ENCODE data around the gene GPS1. TPM values are rescaled to one million over a fixed set of nuclear protein-coding genes. Genes with fewer than 3 reads are reported as not detected.
A peak's percentile ranks its signal among the peaks of the same experiment; 100 is the strongest.

Gene GPS1
- 264 and 272 TPM in 2 replicates for polyA plus RNA-seq (2012; rRNA removed)
- polyA plus RNA-seq (2012; cell fraction: cytosol; rRNA removed) = 79.9 and 147 TPM in 2 replicates
- 584 and 643 TPM in 2 replicates for polyA plus RNA-seq (2012; cell fraction: nucleus; rRNA removed)

DNA sequence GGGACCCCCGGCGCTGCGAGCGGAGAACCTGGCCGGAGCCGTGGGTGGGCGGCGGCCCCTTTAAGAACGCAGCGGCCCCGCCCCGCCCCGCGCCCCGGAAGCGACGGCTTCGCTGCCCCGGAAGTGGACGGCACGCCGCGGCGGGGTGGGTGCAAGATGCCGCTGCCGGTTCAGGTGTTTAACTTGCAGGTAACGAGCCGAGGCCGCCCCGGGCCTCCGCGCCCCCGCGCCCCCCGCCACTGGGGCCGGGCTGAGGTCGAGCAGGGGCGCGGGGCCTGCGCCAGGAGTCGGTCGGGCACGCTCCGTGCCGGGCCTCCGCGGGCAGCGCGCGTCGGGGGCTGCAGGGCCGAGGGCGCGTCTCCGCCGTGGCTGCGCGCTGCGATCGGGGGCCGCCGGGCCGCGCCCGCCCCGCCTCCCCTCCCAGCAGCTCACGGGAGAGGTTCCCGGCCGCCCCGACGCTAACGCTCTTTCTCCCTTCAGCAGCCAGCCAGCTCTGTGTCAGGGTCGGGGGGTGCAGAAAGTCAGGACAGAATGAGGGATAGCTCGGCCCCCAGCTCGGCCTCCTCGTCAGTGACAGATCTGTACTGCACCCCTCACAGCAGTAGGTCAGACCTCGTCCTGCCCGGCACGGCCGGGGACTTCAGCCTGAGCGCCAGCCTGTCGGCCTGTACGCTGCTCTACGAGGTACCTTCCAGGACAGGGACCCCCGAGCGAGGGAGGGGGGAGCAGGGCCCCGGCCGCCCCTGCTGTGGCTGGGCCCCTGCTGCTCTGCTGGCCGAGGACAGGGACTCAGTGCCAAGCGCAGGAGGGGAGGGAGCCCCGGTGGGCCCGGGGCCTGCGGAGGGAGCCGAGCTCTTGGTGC lies at the start of gene GPS1, which contains the start of gene RFNG:
GPS1 (plus strand) TSS at position 123 of the 862 bp plus-strand sequence; CDS start at position 157, 34 bp downstream.
RFNG (minus strand) TSS at position 36 of the 862 bp plus-strand sequence. CDS start 45 bp downstream, outside the sequence.
- peak; percentile 91 for TF ChIP-seq GABPA (IDR thresholded peaks at IDR 0.05; ENCODE audit: low read depth)
- peak; percentile 80 for TF ChIP-seq MXI1 (IDR thresholded peaks at IDR 0.05; ENCODE audit: low read depth, low read length)
- TF ChIP-seq, protein P1, sequence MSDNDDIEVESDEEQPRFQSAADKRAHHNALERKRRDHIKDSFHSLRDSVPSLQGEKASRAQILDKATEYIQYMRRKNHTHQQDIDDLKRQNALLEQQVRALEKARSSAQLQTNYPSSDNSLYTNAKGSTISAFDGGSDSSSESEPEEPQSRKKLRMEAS (IDR thresholded peaks at IDR 0.05; ENCODE audit: low read depth) = peak; percentile 87
- peak; percentile 69; the same call in 1 of the 2 replicates for TF ChIP-seq SIN3A (IDR thresholded peaks at IDR 0.05; ENCODE audit: borderline replicate concordance, low read depth, low read length)
- TF ChIP-seq EP300 (IDR thresholded peaks at IDR 0.05; ENCODE audit: borderline replicate concordance in 1 of 2, low read depth in 1 of 2, low read length in 1 of 2) = no peak; a peak in 1 of 4 replicates
- TF ChIP-seq FOSL2 (IDR thresholded peaks at IDR 0.05; ENCODE audit: borderline replicate concordance, low read depth) = no peak
- peak; percentile 60 for TF ChIP-seq CHD2 (IDR thresholded peaks at IDR 0.05; ENCODE audit: low read length, partially characterized antibody)
- TF ChIP-seq RFX5 (IDR thresholded peaks at IDR 0.05; ENCODE audit: low read length) = no peak
- no peak for TF ChIP-seq JUND (IDR thresholded peaks at IDR 0.05)
- peak; percentile 61 for TF ChIP-seq TAF1 (IDR thresholded peaks at IDR 0.05; ENCODE audit: borderline replicate concordance, low read depth, low read length)
- TF ChIP-seq POLR2AphosphoS5 (IDR thresholded peaks at IDR 0.05; ENCODE audit: low read depth, low read length) = peak; percentile 59
- no peak for TF ChIP-seq SMC3 (IDR thresholded peaks at IDR 0.05; ENCODE audit: low read depth, low read length)
- peak within 1 kb of the TSS; percentile 32; the same call in 1 of the 2 replicates for H2AFZ ChIP-seq (ENCODE audit: low read depth)
- POLR2A ChIA-PET = interaction anchor here (0.6 to 1.0 kb wide), 4 partner anchors 8 to 21 kb away, joined by 3 to 4 read pairs (median 3); partner anchors contain the start of genes DCXR and DUS1L
- CTCF ChIA-PET = interaction anchor here (0.8 to 5.1 kb wide), 9 partner anchors 12 to 182 kb away, joined by 3 to 45 read pairs (median 3); partner anchors contain the start of genes DCXR and FASN
- no peaks in the 10 kb centered on the region for H3K9me3 ChIP-seq
- H3K4me1 ChIP-seq (ENCODE audit: control insufficient read depth in 1 of 2, insufficient read depth in 2 of 2, low read depth in 1 of 2, low read length in 1 of 2) = peaks cover 0 to 25% of the 10 kb centered on the region in 2 experiments; a peak in 2 of 4 replicates
- peaks cover 49% of the 10 kb centered on the region for H3K79me2 ChIP-seq (ENCODE audit: insufficient read depth)
- 0% methylated on average over 2 of the region's 94 CpGs for WGBS (ENCODE audit: low lambda C conversion rate)
- DNase-seq = peak; percentile 99
- H3K4me3 ChIP-seq (ENCODE audit: low read depth in 2 of 2, low read length in 1 of 2) = peak within 1 kb of the TSS; percentile 99 to 100
- peaks cover 3% of the 10 kb centered on the region for H3F3A ChIP-seq (replicated peaks; ENCODE audit: insufficient read depth)
- no peaks in the 10 kb centered on the region for H3K9me2 ChIP-seq
- peak within 1 kb of the TSS; percentile 100 for H3K4me2 ChIP-seq
- H4K20me1 ChIP-seq (ENCODE audit: insufficient read depth) = peaks cover 14% of the 10 kb centered on the region; the same call in 1 of the 2 replicates
- peak within 1 kb of the TSS; percentile 37 to 74; a peak in 3 of 4 replicates for H3K27ac ChIP-seq (ENCODE audit: low read depth in 2 of 2, low read length in 1 of 2)
- peaks cover 35 to 69% of the 10 kb centered on the region in 2 experiments for H3K36me3 ChIP-seq (replicated peaks in 1 of 2; ENCODE audit: control insufficient read depth in 1 of 2, insufficient read depth in 2 of 2, low read length in 1 of 2)
- no peaks in the 10 kb centered on the region for H3K27me3 ChIP-seq (ENCODE audit: insufficient read depth)
- H3K9ac ChIP-seq = peak within 1 kb of the TSS; percentile 95

Data from SK-N-SH (cell line).